BLaER1 treated with 17β-estradiol and CSF1 and Interleukin-3, amounts not matched to agents 10 nM and 100 nM (cell line): ENCODE data around the gene CYP4F12.

Source experiments
- H3K27ac ChIP-seq, 11 experiments: shearing (Covaris generic); formaldehyde crosslinking; 2 replicates each; pipeline ENCODE4 v1.8.1; 2022
- H3K27me3 ChIP-seq, 11 experiments: shearing (Covaris generic); formaldehyde crosslinking; 2 replicates each; pipeline ENCODE4 v1.8.1; 2022
- H3K36me3 ChIP-seq, 11 experiments: shearing (Covaris generic); formaldehyde crosslinking; 2 replicates each; pipeline ENCODE4 v1.8.1; 2022
- H3K4me1 ChIP-seq, 10 experiments: shearing (Covaris generic); formaldehyde crosslinking; 2 replicates each; pipeline ENCODE4 v1.8.1; 2022
- H3K4me2 ChIP-seq, 11 experiments: shearing (Covaris generic); formaldehyde crosslinking; 2 replicates each; pipeline ENCODE4 v1.8.1; 2022
- H3K4me3 ChIP-seq, 10 experiments: shearing (Covaris generic); formaldehyde crosslinking; 2 replicates each; pipeline ENCODE4 v1.8.1; 2022
- H3K9ac ChIP-seq, 11 experiments: shearing (Covaris generic); formaldehyde crosslinking; 2 replicates each; pipeline ENCODE4 v1.8.1; 2022
- H3K9me3 ChIP-seq, 11 experiments: shearing (Covaris generic); formaldehyde crosslinking; replicated peaks in 1 of 11; 2 replicates each; pipeline ENCODE4 v1.8.1; 2022
- H4K20me1 ChIP-seq, 11 experiments: shearing (Covaris generic); formaldehyde crosslinking; 2 replicates each; pipeline ENCODE4 v1.8.1; 2022
- Cebpa-rat ChIP-seq, 11 experiments: shearing (Covaris generic); IDR thresholded peaks; 2 replicates each; pipeline ENCODE4 v1.8.1; 2022

The CYP4F12 gene

DNA sequence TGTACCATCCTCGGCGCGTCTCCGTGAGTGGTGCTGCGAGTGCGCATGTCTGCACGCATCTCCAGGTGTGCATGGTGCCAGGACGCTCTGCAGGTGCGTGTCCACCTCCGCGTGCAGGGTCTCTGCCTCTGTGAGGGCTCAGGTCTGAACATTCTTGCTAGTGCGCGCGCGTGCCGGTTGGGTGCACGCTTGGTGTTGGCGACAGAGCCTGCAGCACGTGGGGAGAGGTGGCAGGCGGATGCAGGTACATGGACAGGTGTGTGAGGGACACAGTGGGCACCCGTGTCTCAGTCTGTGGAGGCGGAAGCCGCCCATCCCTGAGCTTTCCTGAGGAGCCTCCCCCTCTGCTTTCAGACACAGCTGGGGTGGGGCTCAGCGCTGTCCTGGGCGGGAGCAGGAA is 50.1 kb downstream of the CYP4F12 start:
- Histone ChIP-seq H3K9ac (no peak overlapping the region), H3K4me2 (no peak overlapping the region), H3K36me3 (no peaks in the 10 kb centered on the region), H3K9me3 (no peaks in the 10 kb centered on the region), H3K4me3 (no peak overlapping the region), H3K4me1 (no peaks in the 10 kb centered on the region), H3K27me3 (no peaks in the 10 kb centered on the region), H4K20me1 (no peaks in the 10 kb centered on the region; a peak in 1 of 22 replicates), H3K27ac (no peak overlapping the region)
- TF ChIP-seq Cebpa-rat (IDR thresholded peaks at IDR 0.05) = no peak

DNA sequence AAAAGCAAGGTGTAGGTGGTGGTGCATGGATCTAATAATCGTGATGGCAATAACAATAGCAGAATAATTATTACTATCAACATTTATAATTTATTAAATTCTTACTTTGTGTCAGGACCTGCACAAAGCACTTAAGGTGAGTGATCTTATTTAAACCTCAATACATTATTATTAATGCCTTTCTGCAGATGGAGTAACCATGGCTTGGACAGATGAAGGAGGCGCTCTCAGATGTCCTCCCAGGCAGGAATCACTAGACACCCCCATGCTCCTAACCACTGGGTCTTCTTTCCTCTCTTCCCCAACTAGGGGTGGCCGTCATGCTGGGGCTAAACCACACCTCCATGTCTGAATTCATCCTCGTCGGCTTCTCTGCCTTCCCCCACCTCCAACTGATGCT is 54.8 kb downstream of the CYP4F12 start, which contains the start of gene OR10H2:
Gene OR10H2 (plus strand): TSS at position 301 of the 400 bp plus-strand sequence. CDS start 20 bp downstream, at position 321.
- Histone ChIP-seq H3K27ac (no peak within 1 kb of the TSS), H3K9me3 (no peaks in the 10 kb centered on the region; a peak in 1 of 22 replicates), H3K9ac (no peak within 1 kb of the TSS), H3K4me2 (no peak within 1 kb of the TSS), H3K4me1 (no peaks in the 10 kb centered on the region), H3K36me3 (no peaks in the 10 kb centered on the region), H4K20me1 (no peaks in the 10 kb centered on the region), H3K27me3 (no peaks in the 10 kb centered on the region), H3K4me3 (no peak within 1 kb of the TSS)
- no peak for TF ChIP-seq Cebpa-rat (IDR thresholded peaks at IDR 0.05)

DNA sequence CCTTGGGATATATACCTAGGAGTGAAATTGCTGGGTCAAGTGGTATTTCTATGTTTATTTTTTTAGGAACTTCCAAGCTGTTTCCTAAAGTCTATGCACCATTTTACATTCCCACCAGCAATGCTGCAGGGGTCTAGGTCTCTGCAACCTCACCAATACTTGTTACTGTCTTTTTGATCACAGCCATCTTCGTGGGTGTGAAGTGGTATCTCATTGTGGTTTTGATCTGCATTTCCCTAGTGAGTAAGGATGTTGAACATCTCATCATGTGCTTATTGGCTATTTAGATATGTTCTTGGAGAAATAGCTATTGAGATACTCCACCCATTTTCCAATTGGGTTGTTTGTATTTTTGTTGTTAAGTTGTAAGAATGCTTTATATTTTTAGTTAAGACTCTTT is 57.7 kb downstream of the CYP4F12 start:
- Histone ChIP-seq H3K9me3 (no peaks in the 10 kb centered on the region; a peak in 1 of 22 replicates), H3K27ac (no peak overlapping the region), H4K20me1 (no peaks in the 10 kb centered on the region), H3K36me3 (no peaks in the 10 kb centered on the region), H3K4me1 (peaks cover 0 to 4% (median 0%) of the 10 kb centered on the region in 10 experiments; a peak in 2 of 20 replicates), H3K4me2 (no peak overlapping the region), H3K27me3 (no peaks in the 10 kb centered on the region), H3K4me3 (no peak overlapping the region), H3K9ac (no peak overlapping the region)
- no peak for TF ChIP-seq Cebpa-rat (IDR thresholded peaks at IDR 0.05)

DNA sequence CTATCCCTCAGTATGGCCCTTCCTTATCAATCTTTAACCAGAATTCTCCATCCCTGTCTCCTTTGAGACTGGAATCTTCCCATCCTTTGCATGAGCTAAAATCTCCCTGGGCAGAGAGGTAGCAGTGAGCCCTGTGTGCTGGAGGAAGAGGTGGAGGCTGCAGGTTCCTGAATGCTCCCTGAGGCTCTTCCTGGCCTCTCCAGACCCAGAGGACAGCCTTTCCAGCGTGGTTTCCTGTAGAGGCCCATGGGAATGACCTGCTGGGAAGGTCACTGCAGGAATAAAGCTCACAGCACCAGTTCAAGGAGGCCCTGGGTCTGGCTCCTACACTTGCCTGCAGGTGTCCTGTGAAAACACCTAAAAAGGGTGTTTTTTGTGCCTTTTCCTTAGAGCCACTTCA is 59.5 kb downstream of the CYP4F12 start:
- Histone ChIP-seq H3K4me1 (peaks cover 0 to 4% (median 0%) of the 10 kb centered on the region in 10 experiments; a peak in 2 of 20 replicates), H3K9me3 (no peaks in the 10 kb centered on the region; a peak in 1 of 22 replicates), H3K4me3 (no peak overlapping the region), H3K9ac (no peak overlapping the region), H3K27me3 (no peaks in the 10 kb centered on the region), H4K20me1 (no peaks in the 10 kb centered on the region), H3K36me3 (no peaks in the 10 kb centered on the region), H3K27ac (no peak overlapping the region), H3K4me2 (no peak overlapping the region)
- no peak for TF ChIP-seq Cebpa-rat (IDR thresholded peaks at IDR 0.05)

DNA sequence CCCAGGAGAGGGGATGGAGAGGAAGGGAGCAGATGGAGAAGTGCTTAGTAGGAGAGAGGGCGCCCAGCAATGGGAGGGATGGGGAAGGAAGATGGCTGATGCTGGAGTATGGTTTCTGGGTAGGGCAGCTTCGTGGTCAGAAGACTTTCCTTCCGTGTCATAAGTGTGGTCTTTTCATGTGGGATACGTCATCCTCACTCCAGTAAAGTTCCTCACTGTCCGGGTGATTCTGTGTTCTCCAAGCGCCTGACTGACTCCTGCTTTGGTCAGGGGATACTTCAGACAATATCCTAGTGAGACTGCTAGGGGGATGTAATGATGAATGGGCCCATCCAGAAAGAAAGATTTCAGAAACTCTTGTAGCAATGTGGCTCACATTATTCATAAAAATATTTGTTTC is 61.0 kb downstream of the CYP4F12 start:
- Histone ChIP-seq H3K27ac (no peak overlapping the region), H3K36me3 (no peaks in the 10 kb centered on the region), H4K20me1 (no peaks in the 10 kb centered on the region), H3K4me3 (no peak overlapping the region), H3K27me3 (no peaks in the 10 kb centered on the region), H3K4me2 (0 out of 22 replicates have a peak overlapping the region, but pooled peaks of 1 of the 11 experiments have one; percentile 4), H3K9ac (no peak overlapping the region), H3K4me1 (peaks cover 0 to 4% (median 0%) of the 10 kb centered on the region in 10 experiments; a peak in 2 of 20 replicates), H3K9me3 (no peaks in the 10 kb centered on the region; a peak in 1 of 22 replicates)
- TF ChIP-seq Cebpa-rat (IDR thresholded peaks at IDR 0.05) = no peak

DNA sequence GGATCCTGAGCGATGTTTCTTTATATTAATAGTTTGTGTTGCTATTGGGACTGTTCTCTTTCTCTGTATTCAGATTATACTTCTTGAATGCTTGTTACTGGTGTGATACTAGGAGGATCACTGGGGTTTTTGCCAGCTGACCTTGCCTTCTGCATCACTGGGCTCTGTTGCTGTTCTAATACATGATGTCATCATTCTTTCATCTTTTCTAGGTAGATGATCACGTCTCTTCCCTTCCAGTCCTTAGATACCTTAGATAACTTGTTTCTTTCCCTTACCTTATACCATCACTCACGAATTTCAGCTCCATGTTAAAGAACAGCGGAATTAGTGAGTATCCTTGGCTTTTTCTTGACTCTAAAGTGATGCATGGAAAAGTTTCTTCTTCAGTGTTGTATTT is 64.8 kb downstream of the CYP4F12 start, which contains the start of gene OR10H3:
Gene OR10H3 (plus strand): TSS at position 264 of the 400 bp plus-strand sequence. CDS start 3,408 bp downstream, outside the sequence.
- Histone ChIP-seq H4K20me1 (no peaks in the 10 kb centered on the region), H3K27ac (no peak within 1 kb of the TSS), H3K4me2 (no peak within 1 kb of the TSS), H3K4me3 (no peak within 1 kb of the TSS), H3K9me3 (peaks cover 28 to 35% (median 31%) of the 10 kb centered on the region in 11 experiments), H3K36me3 (no peaks in the 10 kb centered on the region), H3K27me3 (no peaks in the 10 kb centered on the region), H3K9ac (no peak within 1 kb of the TSS), H3K4me1 (peaks cover 0 to 4% (median 0%) of the 10 kb centered on the region in 10 experiments; a peak in 2 of 20 replicates)
- TF ChIP-seq Cebpa-rat (IDR thresholded peaks at IDR 0.05) = no peak

DNA sequence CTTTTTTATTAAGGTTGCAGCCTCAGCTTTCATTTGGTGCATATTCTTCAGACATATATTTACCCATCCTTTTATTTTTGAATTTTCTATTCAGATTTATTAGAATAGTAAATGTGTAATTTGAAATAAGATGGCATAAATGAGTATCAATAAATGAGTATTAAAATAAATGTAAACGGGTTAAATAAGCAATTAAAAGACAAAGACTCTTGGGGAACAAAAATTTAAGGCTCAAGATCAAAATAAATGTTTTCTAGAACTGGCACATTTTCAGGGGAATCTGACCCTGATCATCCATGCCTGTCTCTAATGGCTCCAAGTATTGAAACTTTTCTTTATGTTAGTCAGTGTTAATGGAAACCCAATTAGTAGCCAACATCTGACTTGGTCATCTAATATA is 67.9 kb downstream of the CYP4F12 start:
- Histone ChIP-seq H3K27me3 (no peaks in the 10 kb centered on the region), H3K4me1 (no peaks in the 10 kb centered on the region), H4K20me1 (no peaks in the 10 kb centered on the region), H3K4me3 (no peak overlapping the region), H3K27ac (no peak overlapping the region), H3K9ac (no peak overlapping the region), H3K36me3 (no peaks in the 10 kb centered on the region), H3K9me3 (peaks cover 28 to 39% (median 32%) of the 10 kb centered on the region in 11 experiments), H3K4me2 (no peak overlapping the region)
- no peak for TF ChIP-seq Cebpa-rat (IDR thresholded peaks at IDR 0.05)
